Omental fat pad (tissue), 4 donors: Measurements from ENCODE around the gene ALB. TPM values are rescaled to one million over a fixed set of nuclear protein-coding genes. Genes with fewer than 3 reads are reported as not detected.
"Not testable (repeated sequence)": the region's sequence is repeated elsewhere in the genome, so short reads cannot be mapped to it uniquely, and the experiment has no call there.

Source experiments
- ATAC-seq: fragments of 150-250 bp; one replicate; pipeline ENCODE4 v1.9.1; 2016; ENCODE audit warnings: mild to moderate bottlenecking, moderate library complexity; ENCODE audit not compliant: low FRiP score
- DNase-seq: peaks from one replicate; pipeline ENCODE4 v3.0.0-alpha.2; 2019; ENCODE audit warnings: low spot score
- CTCF ChIP-seq, 3 donors: fragments of 450-650 bp; IDR thresholded peaks; one replicate each; pipeline ENCODE4 v1.5.1; 2016 to 2017; ENCODE audit warnings: antibody characterized with exemption in 3 of 3, mild to moderate bottlenecking in 3 of 3, moderate library complexity in 2 of 3
- total RNA-seq, 4 donors: library from RNA; depleted of rRNA; stranded (reverse); fragments of >200 nt; gene quantifications; one replicate each; pipeline ENCODE4 v1.1.0, GENCODE V29; 2016

The ALB gene
- total RNA-seq, 4 donors from 2014 or later: 1.2 TPM; not detected in 3

DNA sequence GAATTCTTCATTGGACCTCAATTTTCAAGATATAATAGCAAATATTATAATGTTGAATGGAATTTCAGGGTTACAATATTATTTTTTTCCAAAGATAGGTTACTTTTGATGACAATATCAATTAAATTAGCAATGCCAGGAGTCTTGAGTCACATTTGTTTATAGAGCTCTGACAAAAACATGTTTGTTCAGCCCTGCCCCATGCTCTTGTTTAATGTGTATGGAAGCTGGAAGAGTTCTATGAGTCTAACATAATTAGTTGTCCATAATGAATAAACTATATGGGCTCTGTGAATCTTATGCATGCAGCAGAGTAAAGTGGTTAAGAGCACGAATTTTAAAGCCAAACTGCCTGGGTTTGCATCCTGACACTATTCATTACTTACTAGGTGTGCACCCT is 22.9 kb upstream of the ALB start:
- ATAC-seq (no peak), DNase-seq (no peak)
- TF ChIP-seq CTCF (IDR thresholded peaks at IDR 0.05): no peak

DNA sequence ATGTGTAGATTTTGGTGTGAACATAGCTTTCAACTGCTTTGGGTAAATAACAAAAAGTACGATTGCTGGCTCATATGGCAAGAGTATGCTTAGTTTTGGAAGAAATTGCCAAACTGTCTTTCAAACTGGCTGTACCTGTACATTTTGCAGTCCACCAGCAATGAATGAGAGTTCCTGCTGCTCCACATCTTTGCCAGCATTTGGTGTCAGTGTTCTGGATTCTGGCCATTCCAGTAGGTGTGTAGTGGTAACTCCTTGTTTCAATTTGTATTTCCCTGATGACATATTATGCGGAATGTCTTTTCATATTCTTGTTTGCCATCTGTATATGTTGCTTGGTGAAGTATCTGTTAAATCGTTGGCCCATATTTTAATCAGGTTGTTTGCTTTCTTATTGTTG is 20.6 kb upstream of the ALB start:
- DNase-seq: no peak
- ATAC-seq: no peak
- no peak for TF ChIP-seq CTCF (IDR thresholded peaks at IDR 0.05)

- TF ChIP-seq CTCF (IDR thresholded peaks at IDR 0.05): no peak
- ATAC-seq (no peak), DNase-seq (no peak)
Observed at GRCh38 chr4:73387552-73387951, 16.5 kb upstream of the ALB start.

DNA sequence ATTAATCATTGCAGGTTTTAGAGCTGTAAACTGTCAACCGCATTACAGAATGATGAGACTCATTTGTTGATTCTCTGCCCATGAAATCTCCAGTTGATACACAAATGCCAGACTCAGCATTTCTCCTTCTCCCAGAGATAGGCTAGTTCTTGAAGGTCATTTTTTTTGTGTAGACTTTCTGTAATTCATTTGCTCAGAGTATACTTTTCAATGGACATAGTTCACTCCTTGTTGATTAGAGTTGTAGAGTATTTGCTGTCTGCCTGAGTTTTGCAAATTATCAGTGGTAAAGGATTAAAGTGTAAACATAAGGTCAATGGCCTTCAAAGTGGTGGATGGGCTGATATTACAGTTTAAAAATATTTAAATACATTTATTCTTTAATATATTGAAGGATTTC is 15.2 kb upstream of the ALB start:
- DNase-seq: no peak
- TF ChIP-seq CTCF (IDR thresholded peaks at IDR 0.05): no peak
- no peak for ATAC-seq

- not testable (repeated sequence) for ATAC-seq, DNase-seq
Observed at GRCh38 chr4:73389663-73390062, 14.4 kb upstream of the ALB start.

GRCh38 chr4:73391774-73392173 is 12.3 kb upstream of the ALB start:
- ATAC-seq (no peak), DNase-seq (no peak)
- TF ChIP-seq CTCF (IDR thresholded peaks at IDR 0.05): no peak

- DNase-seq: no peak
- no peak for TF ChIP-seq CTCF (IDR thresholded peaks at IDR 0.05)
- no peak for ATAC-seq
Observed at GRCh38 chr4:73392936-73393335, 11.2 kb upstream of the ALB start.

- ATAC-seq (no peak), DNase-seq (no peak)
- no peak for TF ChIP-seq CTCF (IDR thresholded peaks at IDR 0.05)
Observed at GRCh38 chr4:73396304-73396703, 7.8 kb upstream of the ALB start.
